Right lobe of liver (tissue), 6 donors: ENCODE measurements around the gene KLF15. TPM values are rescaled to one million over a fixed set of nuclear protein-coding genes. Genes with fewer than 3 reads are reported as not detected.

Source experiments
- ATAC-seq, 4 donors: fragments of 200-7000 bp; cut with Tn5 transposase; one replicate each; pipeline ENCODE4 v1.9.1; 2020; ENCODE audit warnings: mild to moderate bottlenecking in 4 of 4, moderate library complexity in 4 of 4
- DNase-seq, 3 donors: peaks; one replicate each; pipeline ENCODE4 v3.0.0-alpha.2; 2020
- H3K27ac ChIP-seq, 3 donors: fragments of 200-600 bp; one replicate each; pipeline ENCODE4 v1.8.0; 2022
- H3K27me3 ChIP-seq, 2 donors: fragments of 200-600 bp; one replicate each; pipeline ENCODE4 v1.8.0; 2022
- H3K36me3 ChIP-seq, 4 donors: fragments of 200-600 bp; sonication (generic) in 1 of 4; one replicate each; pipeline versions ENCODE4 v1.5.1 to v1.8.0; 2017 to 2022; ENCODE audit warnings: control low read depth in 1 of 4
- H3K4me1 ChIP-seq, 4 donors: fragments of 200-600 bp; sonication (generic) in 1 of 4; one replicate each; pipeline versions ENCODE4 v1.5.1 to v1.8.0; 2017 to 2022; ENCODE audit warnings: control low read depth in 1 of 4
- H3K4me3 ChIP-seq, 3 donors: fragments of 200-600 bp; one replicate each; pipeline ENCODE4 v1.8.0; 2022
- H3K9me3 ChIP-seq, 4 donors: fragments of 200-600 bp; sonication (generic) in 1 of 4; one replicate each; pipeline versions ENCODE4 v1.5.1 to v1.8.0; 2017 to 2022; ENCODE audit warnings: control low read depth in 1 of 4
- CTCF ChIP-seq, 4 donors: fragments of 200-600 bp in 3 of 4; fragments of 450-650 bp in 1 of 4; IDR thresholded peaks; one replicate each; pipeline versions ENCODE4 v1.5.1 to v1.8.0; 2016 to 2022; ENCODE audit warnings: antibody characterized with exemption in 4 of 4, mild to moderate bottlenecking in 2 of 4
- POLR2A ChIP-seq: fragments of 450-650 bp; IDR thresholded peaks from one replicate; pipeline ENCODE4 v1.6.1; 2017; ENCODE audit warnings: antibody characterized with exemption, mild to moderate bottlenecking
- WGBS: methylation state at CpG from one replicate; pipeline ENCODE4 v1.1.6; 2018; ENCODE audit warnings: low coverage, low lambda C conversion rate; ENCODE audit not compliant: insufficient coverage; ENCODE audit errors: missing lambda C conversion rate; 5-methylcytosine and 5-hydroxymethylcytosine counted together
- intact Hi-C, 2 donors: fragments of 100-400 bp; cut with DNase I; formaldehyde crosslinking; loops; one replicate each; pipeline versions ENCODE4 v1.11.2 to v1.14.1; 2022
- total RNA-seq, 6 experiments: library from RNA; depleted of rRNA in 2 of 6; stranded (reverse); fragments of >200 nt in 2 of 6; fragmentation: NEBNext Ultra II Directional in 3 of 6; extraction: Animal tissue kit (Norgen Biotek cat#: 25700) in 3 of 6; gene quantifications; one replicate each; pipeline versions ENCODE4 v1.1.0 to v1.2.4, GENCODE V29; 2016 to 2023
- donor health status: DM: no; HTN: yes; CAD: no.
- donor health status: DM: no; HTN: no; CAD: no.
- donor health status: DM: no; HTN: no; CAD: no.
- donor health status: DM: no; HTN: yes; CAD: no.
- donor health status: DM: no; HTN: yes; CAD: no.

KLF15 gene
- total RNA-seq, 6 experiments from 2014 or later, result 14.4 to 112 (median 89.3) TPM

DNA sequence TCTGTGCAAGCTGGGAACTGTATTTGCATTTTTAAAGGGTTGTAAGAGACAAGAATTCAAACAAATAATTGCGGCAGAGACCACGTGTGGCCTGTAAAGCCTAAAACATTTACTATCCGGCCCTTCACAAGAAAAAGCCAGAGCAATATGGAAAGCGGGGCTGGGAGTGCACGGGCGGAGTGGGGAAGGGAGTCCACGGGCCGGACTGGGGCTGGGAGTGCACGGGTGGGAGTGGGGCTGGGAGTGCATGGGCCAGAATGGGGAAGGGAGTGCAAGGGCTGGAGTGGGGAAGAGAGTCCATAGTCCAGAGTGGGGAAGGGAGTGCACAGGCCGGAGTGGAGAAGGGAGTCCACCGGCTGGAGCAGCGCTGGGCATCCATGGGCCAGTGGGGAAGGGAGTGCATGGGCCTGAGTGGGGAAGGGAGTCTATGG lies 41.2 kb downstream of the KLF15 start:
- Histone ChIP-seq H3K9me3 (no peaks in the 10 kb centered on the region), H3K4me3 (no peak overlapping the region), H3K27ac (no peak overlapping the region), H3K36me3 (no peaks in the 10 kb centered on the region), H3K4me1 (no peaks in the 10 kb centered on the region), H3K27me3 (no peaks in the 10 kb centered on the region)
- ATAC-seq, result peak in 1 of 4 donors; percentile 8
- 76% methylated on average over 11 of the region's 12 CpGs for WGBS
- TF ChIP-seq CTCF (IDR thresholded peaks at IDR 0.05) (no peak), POLR2A (no peak)
- intact Hi-C loops, result no loop called here
- DNase-seq, result no peak

- ATAC-seq (peak in 1 of 4 donors; percentile 17), DNase-seq (no peak)
- TF ChIP-seq CTCF (IDR thresholded peaks at IDR 0.05), result no peak
- no peak for TF ChIP-seq POLR2A
- intact Hi-C loops, result no loop called here
- no peaks in the 10 kb centered on the region for H3K4me1 ChIP-seq
- WGBS, result 60% methylated on average over 2 of the region's 11 CpGs
- no peaks in the 10 kb centered on the region for H3K27me3 ChIP-seq
- no peaks in the 10 kb centered on the region for H3K9me3 ChIP-seq
- H3K27ac ChIP-seq, result no peak overlapping the region
- H3K4me3 ChIP-seq, result no peak overlapping the region
- no peaks in the 10 kb centered on the region for H3K36me3 ChIP-seq
These were observed 42.2 kb downstream of the KLF15 start for GRCh38 chr3:126314790-126315658.

GRCh38 chr3:126314305-126314789 lies 42.9 kb downstream of the KLF15 start:
- DNase-seq, result no peak
- WGBS, result 40% methylated on average over 2 of the region's 4 CpGs
- Histone ChIP-seq H3K36me3 (no peaks in the 10 kb centered on the region), H3K27ac (no peak overlapping the region), H3K27me3 (no peaks in the 10 kb centered on the region), H3K4me3 (no peak overlapping the region), H3K9me3 (no peaks in the 10 kb centered on the region), H3K4me1 (no peaks in the 10 kb centered on the region)
- no peak for TF ChIP-seq CTCF (IDR thresholded peaks at IDR 0.05)
- no peak for TF ChIP-seq POLR2A
- intact Hi-C loops, result no loop called here
- no peak for ATAC-seq

- H3K27me3 ChIP-seq, result no peaks in the 10 kb centered on the region
- ATAC-seq (no peak), DNase-seq (no peak)
- TF ChIP-seq CTCF (IDR thresholded peaks at IDR 0.05) (no peak), POLR2A (no peak)
- no peaks in the 10 kb centered on the region for H3K36me3 ChIP-seq
- 60% methylated on average over 3 of the region's 6 CpGs for WGBS
- intact Hi-C loops, result no loop called here
- no peaks in the 10 kb centered on the region for H3K9me3 ChIP-seq
- no peak overlapping the region for H3K4me3 ChIP-seq
- H3K4me1 ChIP-seq, result no peaks in the 10 kb centered on the region
- no peak overlapping the region for H3K27ac ChIP-seq
These were observed 43.5 kb downstream of the KLF15 start for GRCh38 chr3:126313580-126314304.
